ENCODE measurements around the gene ENHO.
"Not testable (repeated sequence)": the region's sequence is repeated elsewhere in the genome, so short reads cannot be mapped to it uniquely, and the experiment has no call there.

ENHO gene

DNA sequence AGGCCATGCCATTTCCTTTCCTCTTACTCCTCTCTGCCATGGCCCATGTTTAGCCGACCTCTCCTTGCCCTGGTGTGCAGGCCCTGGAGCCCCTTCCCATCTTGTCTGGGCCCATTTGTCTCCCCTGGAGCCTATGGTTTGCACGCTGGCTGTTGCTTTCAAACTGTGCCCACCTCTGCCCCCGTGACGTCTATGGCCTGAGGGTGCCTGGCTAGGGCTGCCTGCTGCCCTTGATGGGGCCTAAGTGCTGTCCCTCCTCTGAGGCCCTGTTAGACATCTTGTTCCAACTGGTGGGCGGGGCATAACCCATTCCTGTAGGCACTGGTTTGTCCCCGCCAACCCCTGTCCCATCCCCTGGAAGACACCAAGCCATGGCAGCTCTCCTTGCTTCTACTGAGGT, 22.7 kb upstream of the ENHO start:
- no peak for TF ChIP-seq YY1 (IDR thresholded peaks at IDR 0.05; ENCODE audit: insufficient read depth, insufficient read length)
- TF ChIP-seq ZNF274 (IDR thresholded peaks at IDR 0.05; ENCODE audit: low read depth, low read length), result no peak
- TF ChIP-seq SUZ12 (IDR thresholded peaks at IDR 0.05; ENCODE audit: extremely low read depth, insufficient read depth, insufficient read length), result no peak
- no peak overlapping the region for H3K9ac ChIP-seq (ENCODE audit: insufficient read length, low read depth)
- no peak overlapping the region for H3K4me3 ChIP-seq (ENCODE audit: insufficient read length, low read depth)
- DNase-seq (ENCODE audit: low read depth, low spot score), result no peak
- no peaks in the 10 kb centered on the region for H3K27me3 ChIP-seq (ENCODE audit: insufficient read depth, insufficient read length)
- no peaks in the 10 kb centered on the region for H3K9me3 ChIP-seq (ENCODE audit: insufficient read depth, low read length)
- H3K36me3 ChIP-seq (ENCODE audit: insufficient read depth, insufficient read length, low read length), result no peaks in the 10 kb centered on the region
- H3K4me1 ChIP-seq (ENCODE audit: insufficient read depth, insufficient read length), result peaks cover 14% of the 10 kb centered on the region

DNA sequence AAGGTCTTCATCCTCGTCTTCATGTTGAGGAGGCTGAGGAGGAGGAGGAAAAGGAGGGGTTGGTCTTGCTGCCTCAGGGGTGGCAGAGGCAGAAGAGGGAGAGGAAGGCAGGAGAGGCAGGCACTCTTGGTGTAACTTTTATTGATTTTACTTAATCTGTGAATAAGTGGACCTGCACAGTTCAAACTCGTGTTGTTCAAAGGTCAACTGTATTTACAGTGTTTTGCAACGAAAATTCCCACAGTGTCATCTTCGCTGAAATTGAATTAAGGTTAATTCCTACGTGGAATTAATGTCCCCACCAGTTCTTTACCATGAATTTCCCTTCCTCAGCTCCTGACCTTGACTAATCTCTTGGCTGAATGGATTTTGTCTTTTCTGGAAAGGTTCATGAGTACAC, 21.2 kb upstream of the ENHO start:
- TF ChIP-seq ZNF274 (IDR thresholded peaks at IDR 0.05; ENCODE audit: low read depth, low read length) (no peak), SUZ12 (IDR thresholded peaks at IDR 0.05; ENCODE audit: extremely low read depth, insufficient read depth, insufficient read length) (no peak), YY1 (IDR thresholded peaks at IDR 0.05; ENCODE audit: insufficient read depth, insufficient read length) (no peak)
- Histone ChIP-seq H3K9ac (ENCODE audit: insufficient read length, low read depth) (no peak overlapping the region), H3K4me1 (ENCODE audit: insufficient read depth, insufficient read length) (peaks cover 14% of the 10 kb centered on the region), H3K4me3 (ENCODE audit: insufficient read length, low read depth) (no peak overlapping the region), H3K27me3 (ENCODE audit: insufficient read depth, insufficient read length) (no peaks in the 10 kb centered on the region), H3K9me3 (ENCODE audit: insufficient read depth, low read length) (no peaks in the 10 kb centered on the region), H3K36me3 (ENCODE audit: insufficient read depth, insufficient read length, low read length) (no peaks in the 10 kb centered on the region)
- no peak for DNase-seq (ENCODE audit: low read depth, low spot score)

DNA sequence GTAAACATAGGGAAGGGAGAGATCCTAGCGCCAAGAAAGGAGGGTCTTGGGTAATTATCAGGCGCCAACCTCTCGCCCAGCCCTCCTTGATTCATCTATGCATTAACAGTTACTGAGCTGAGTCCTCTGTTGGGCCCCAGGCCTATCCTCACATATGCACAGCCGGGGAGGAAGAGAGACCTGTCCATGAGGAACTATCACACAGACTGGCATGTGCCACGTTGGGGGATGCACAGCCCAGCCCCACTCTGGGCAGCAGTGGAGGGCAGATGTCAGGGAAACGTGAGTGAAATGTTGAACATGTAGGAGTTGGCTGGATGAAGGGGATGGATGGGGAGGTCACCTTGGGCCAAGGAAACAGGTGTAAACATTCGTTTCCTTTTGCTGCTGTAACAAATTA, 18.8 kb upstream of the ENHO start:
- peaks cover 9% of the 10 kb centered on the region for H3K4me1 ChIP-seq (ENCODE audit: insufficient read depth, insufficient read length)
- H3K4me3 ChIP-seq (ENCODE audit: insufficient read length, low read depth), result no peak overlapping the region
- H3K9ac ChIP-seq (ENCODE audit: insufficient read length, low read depth), result no peak overlapping the region
- no peak for DNase-seq (ENCODE audit: low read depth, low spot score)
- no peaks in the 10 kb centered on the region for H3K27me3 ChIP-seq (ENCODE audit: insufficient read depth, insufficient read length)
- TF ChIP-seq YY1 (IDR thresholded peaks at IDR 0.05; ENCODE audit: insufficient read depth, insufficient read length) (no peak), SUZ12 (IDR thresholded peaks at IDR 0.05; ENCODE audit: extremely low read depth, insufficient read depth, insufficient read length) (no peak), ZNF274 (IDR thresholded peaks at IDR 0.05; ENCODE audit: low read depth, low read length) (no peak)
- no peaks in the 10 kb centered on the region for H3K36me3 ChIP-seq (ENCODE audit: insufficient read depth, insufficient read length, low read length)
- no peaks in the 10 kb centered on the region for H3K9me3 ChIP-seq (ENCODE audit: insufficient read depth, low read length)

DNA sequence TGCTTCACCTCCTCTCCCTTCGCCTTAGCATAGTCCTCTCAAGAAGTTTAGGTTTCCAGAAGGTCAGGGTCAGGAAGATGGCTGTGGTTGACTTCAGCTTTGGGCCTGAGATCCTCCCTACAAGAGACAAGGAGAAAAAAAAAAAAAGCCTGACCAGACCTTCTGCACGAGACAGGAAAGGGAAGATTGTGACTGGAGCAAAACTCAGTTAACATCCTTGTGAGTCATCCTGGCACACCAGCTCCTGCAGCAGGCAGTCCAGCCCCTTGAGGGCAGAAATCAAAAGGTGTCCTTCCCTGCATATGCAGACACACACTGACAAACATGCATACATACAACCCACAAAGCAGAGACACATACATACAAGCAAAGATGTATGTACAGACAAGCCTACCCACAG, 18.0 kb upstream of the ENHO start:
- Histone ChIP-seq H3K27me3 (ENCODE audit: insufficient read depth, insufficient read length) (no peaks in the 10 kb centered on the region), H3K4me3 (ENCODE audit: insufficient read length, low read depth) (no peak overlapping the region), H3K36me3 (ENCODE audit: insufficient read depth, insufficient read length, low read length) (no peaks in the 10 kb centered on the region), H3K9ac (ENCODE audit: insufficient read length, low read depth) (no peak overlapping the region), H3K9me3 (ENCODE audit: insufficient read depth, low read length) (no peaks in the 10 kb centered on the region), H3K4me1 (ENCODE audit: insufficient read depth, insufficient read length) (peaks cover 6% of the 10 kb centered on the region)
- TF ChIP-seq YY1 (IDR thresholded peaks at IDR 0.05; ENCODE audit: insufficient read depth, insufficient read length), result no peak
- TF ChIP-seq ZNF274 (IDR thresholded peaks at IDR 0.05; ENCODE audit: low read depth, low read length), result no peak
- TF ChIP-seq SUZ12 (IDR thresholded peaks at IDR 0.05; ENCODE audit: extremely low read depth, insufficient read depth, insufficient read length), result no peak
- DNase-seq (ENCODE audit: low read depth, low spot score), result no peak

DNA sequence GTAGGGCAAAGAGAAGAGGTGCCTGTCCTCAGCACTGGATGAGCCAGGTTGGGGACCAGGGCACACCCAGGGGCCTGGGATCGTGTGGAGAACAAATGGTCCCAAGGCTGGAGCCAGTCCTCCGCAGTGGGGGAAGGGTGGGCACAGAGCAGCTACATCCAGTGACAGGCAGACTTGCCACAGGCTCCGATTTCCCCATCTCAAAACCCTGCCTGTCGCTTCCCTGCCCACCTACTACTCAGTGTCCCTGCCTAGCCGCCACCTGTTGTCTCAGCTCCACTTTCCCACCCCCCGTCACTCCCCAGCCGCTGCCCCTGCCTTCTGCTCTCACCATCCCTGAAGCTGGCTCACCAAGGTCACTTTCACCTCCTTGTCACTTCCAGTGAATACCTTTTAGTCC, 13.9 kb upstream of the ENHO start:
- Histone ChIP-seq H3K9me3 (ENCODE audit: insufficient read depth, low read length) (peaks cover 27% of the 10 kb centered on the region; the same call in 1 of the 2 replicates), H3K9ac (ENCODE audit: insufficient read length, low read depth) (no peak overlapping the region), H3K4me1 (ENCODE audit: insufficient read depth, insufficient read length) (peaks cover 6% of the 10 kb centered on the region), H3K36me3 (ENCODE audit: insufficient read depth, insufficient read length, low read length) (no peaks in the 10 kb centered on the region), H3K4me3 (ENCODE audit: insufficient read length, low read depth) (no peak overlapping the region), H3K27me3 (ENCODE audit: insufficient read depth, insufficient read length) (no peaks in the 10 kb centered on the region)
- TF ChIP-seq SUZ12 (IDR thresholded peaks at IDR 0.05; ENCODE audit: extremely low read depth, insufficient read depth, insufficient read length) (no peak), ZNF274 (IDR thresholded peaks at IDR 0.05; ENCODE audit: low read depth, low read length) (no peak), YY1 (IDR thresholded peaks at IDR 0.05; ENCODE audit: insufficient read depth, insufficient read length) (no peak)
- no peak for DNase-seq (ENCODE audit: low read depth, low spot score)

DNA sequence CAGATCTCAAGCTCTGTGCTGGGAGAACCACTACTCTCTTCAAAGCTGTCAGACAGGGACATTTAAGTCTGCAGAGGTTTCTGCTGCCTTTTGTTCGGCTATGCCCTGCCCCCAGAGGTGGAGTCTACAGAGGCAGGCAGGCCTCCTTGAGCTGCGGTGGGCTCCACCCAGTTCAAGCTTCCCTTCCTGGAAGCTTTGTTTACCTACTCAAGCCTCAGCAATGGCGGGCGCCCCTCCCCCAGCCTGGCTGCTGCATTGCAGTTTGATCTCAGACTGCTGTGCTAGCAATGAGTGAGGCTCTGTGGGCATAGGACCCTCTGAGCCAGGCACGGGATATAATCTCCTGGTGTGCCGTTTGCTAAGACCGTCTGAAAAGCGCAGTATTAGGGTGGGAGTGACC, 9.3 kb upstream of the ENHO start:
- H3K4me3 ChIP-seq (ENCODE audit: insufficient read length, low read depth); H3K4me1 ChIP-seq (ENCODE audit: insufficient read depth, insufficient read length); H3K36me3 ChIP-seq (ENCODE audit: insufficient read depth, insufficient read length, low read length); H3K27me3 ChIP-seq (ENCODE audit: insufficient read depth, insufficient read length); H3K9ac ChIP-seq (ENCODE audit: insufficient read length, low read depth); DNase-seq (ENCODE audit: low read depth, low spot score): not testable (repeated sequence)
- H3K9me3 ChIP-seq (ENCODE audit: insufficient read depth, low read length), result peaks cover 29% of the 10 kb centered on the region; the same call in 1 of the 2 replicates

DNA sequence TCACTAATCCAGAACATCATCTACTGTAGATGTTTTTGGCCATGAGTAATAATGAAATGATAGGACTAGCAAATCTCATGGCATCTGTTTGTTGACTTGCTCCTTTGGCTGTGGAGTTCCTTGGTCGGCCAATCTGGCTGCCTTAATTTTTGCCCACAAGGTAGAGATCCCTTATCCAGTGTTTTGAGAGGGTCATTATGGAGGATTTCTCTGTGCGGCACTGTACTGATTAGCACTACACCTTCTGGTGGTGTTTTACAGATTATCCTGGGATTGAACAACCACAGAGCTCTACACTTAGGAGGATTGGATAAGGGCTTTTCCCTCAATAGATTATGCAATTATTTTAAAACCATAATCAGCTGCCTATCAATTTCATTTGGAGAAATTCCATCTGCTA, 3.2 kb upstream of the ENHO start:
- no peak for DNase-seq (ENCODE audit: low read depth, low spot score)
- Histone ChIP-seq H3K4me3 (ENCODE audit: insufficient read length, low read depth) (no peak overlapping the region), H3K9ac (ENCODE audit: insufficient read length, low read depth) (no peak overlapping the region), H3K36me3 (ENCODE audit: insufficient read depth, insufficient read length, low read length) (no peaks in the 10 kb centered on the region), H3K9me3 (ENCODE audit: insufficient read depth, low read length) (no peaks in the 10 kb centered on the region), H3K4me1 (ENCODE audit: insufficient read depth, insufficient read length) (peaks cover 4% of the 10 kb centered on the region), H3K27me3 (ENCODE audit: insufficient read depth, insufficient read length) (peaks cover 31% of the 10 kb centered on the region)
- TF ChIP-seq SUZ12 (IDR thresholded peaks at IDR 0.05; ENCODE audit: extremely low read depth, insufficient read depth, insufficient read length) (no peak), YY1 (IDR thresholded peaks at IDR 0.05; ENCODE audit: insufficient read depth, insufficient read length) (no peak), ZNF274 (IDR thresholded peaks at IDR 0.05; ENCODE audit: low read depth, low read length) (no peak)

DNA sequence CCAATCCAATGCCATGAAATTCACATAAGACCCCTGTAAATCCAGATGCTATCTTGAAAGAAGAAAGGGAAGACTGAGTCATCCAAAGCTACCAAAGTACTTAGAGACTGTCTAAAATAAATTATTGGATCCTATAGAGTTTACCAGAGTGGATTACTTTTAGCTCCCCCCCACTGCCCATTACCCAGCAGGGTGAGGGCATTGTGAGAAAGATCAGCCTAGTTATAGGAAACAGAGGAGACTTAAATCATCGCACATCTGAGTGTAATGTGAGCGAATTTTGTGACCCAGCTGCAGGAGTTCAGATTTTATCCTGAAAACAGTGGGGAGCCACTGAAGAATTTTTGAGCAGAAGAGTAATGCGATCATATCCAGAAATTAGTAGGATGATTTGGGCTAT, 1.6 kb upstream of the ENHO start:
- Histone ChIP-seq H3K36me3 (ENCODE audit: insufficient read depth, insufficient read length, low read length) (no peaks in the 10 kb centered on the region), H3K4me1 (ENCODE audit: insufficient read depth, insufficient read length) (peaks cover 4% of the 10 kb centered on the region), H3K9ac (ENCODE audit: insufficient read length, low read depth) (no peak overlapping the region), H3K9me3 (ENCODE audit: insufficient read depth, low read length) (no peaks in the 10 kb centered on the region), H3K4me3 (ENCODE audit: insufficient read length, low read depth) (no peak overlapping the region), H3K27me3 (ENCODE audit: insufficient read depth, insufficient read length) (peaks cover 31% of the 10 kb centered on the region)
- no peak for TF ChIP-seq ZNF274 (IDR thresholded peaks at IDR 0.05; ENCODE audit: low read depth, low read length)
- no peak for TF ChIP-seq YY1 (IDR thresholded peaks at IDR 0.05; ENCODE audit: insufficient read depth, insufficient read length)
- no peak for TF ChIP-seq SUZ12 (IDR thresholded peaks at IDR 0.05; ENCODE audit: extremely low read depth, insufficient read depth, insufficient read length)
- DNase-seq (ENCODE audit: low read depth, low spot score), result no peak
